ENCODE measurements around the gene ZNF814.

- TF ChIP-seq CTCF (conservative IDR thresholded peaks at IDR 0.05 in 1 of 2, IDR thresholded peaks at IDR 0.05 in 1 of 2; ENCODE audit: extremely low read depth in 1 of 2, insufficient read depth in 1 of 2, low read depth in 1 of 2, low read length in 2 of 2), result no peak
- no peak for TF ChIP-seq EZH2 (IDR thresholded peaks at IDR 0.05; ENCODE audit: borderline replicate concordance, low read length)
Observed at GRCh38 chr19:57803265-57803593, 85.6 kb downstream of the ZNF814 start.

Data from mammary epithelial cell (primary cell).